Posterior vena cava (tissue), 2 donors: ENCODE results near the gene PAXX. TPM values are rescaled to one million over a fixed set of nuclear protein-coding genes. Genes with fewer than 3 reads are reported as not detected.

Experiments
- DNase-seq: peaks from one replicate; pipeline ENCODE4 v3.0.0-alpha.2; 2020; ENCODE audit warnings: low spot score
- intact Hi-C, 2 donors: fragments of 100-400 bp; cut with DNase I; formaldehyde crosslinking; loops; one replicate each; pipeline versions ENCODE4 v1.14.1 to v1.14.2; 2022 to 2023
- total RNA-seq, 2 donors: library from RNA; stranded (reverse); fragmentation: NEBNext Ultra II Directional; extraction: Animal tissue kit (Norgen Biotek cat#: 25700); gene quantifications; one replicate each; pipeline ENCODE4 v1.2.1, GENCODE V29; 2021
- donor health status: DM: yes; HTN: yes; CAD: no.
- donor health status: DM: yes; HTN: yes; CAD: no.

The PAXX gene
- total RNA-seq, 2 donors from 2014 or later = 23.1 to 25.4 TPM

GRCh38 chr9:136978073-136978864, 14.0 kb upstream of the PAXX start:
- intact Hi-C loops = no loop called here
- DNase-seq = peak; percentile 93

- DNase-seq = no peak
- intact Hi-C loops = no loop called here
These were observed 13.2 kb upstream of the PAXX start for GRCh38 chr9:136978865-136979544.

GRCh38 chr9:136979769-136980587, 12.2 kb upstream of the PAXX start:
- intact Hi-C loops = no loop called here

GRCh38 chr9:136980669-136981478, 11.3 kb upstream of the PAXX start:
- DNase-seq = no peak
- intact Hi-C loops = no loop called here

More at GRCh38 chr9:136979769-136980587, 12.2 kb upstream of the PAXX start:
- no peak for DNase-seq

GRCh38 chr9:136981588-136982231, 10.5 kb upstream of the PAXX start:
- intact Hi-C loops = no loop called here
- DNase-seq = no peak

GRCh38 chr9:136982232-136983051, 9.8 kb upstream of the PAXX start, which contains the start of gene LCNL1:
Gene LCNL1 (plus strand): TSS chr9:136982993. CDS start chr9:136983587, 594 bp downstream.
- intact Hi-C loops = no loop called here

GRCh38 chr9:136983167-136983566, 9.1 kb upstream of the PAXX start:
- intact Hi-C loops = no loop called here
- no peak for DNase-seq

More at GRCh38 chr9:136982232-136983051, 9.8 kb upstream of the PAXX start, which contains the start of gene LCNL1:
- no peak for DNase-seq

- no peak for DNase-seq
- intact Hi-C loops = no loop called here
These were observed 8.4 kb upstream of the PAXX start for GRCh38 chr9:136983656-136984314.

GRCh38 chr9:136984464-136985026, 7.7 kb upstream of the PAXX start:
- DNase-seq = no peak
- intact Hi-C loops = no loop called here

GRCh38 chr9:136985027-136985602, 7.1 kb upstream of the PAXX start:
- intact Hi-C loops = no loop called here
- no peak for DNase-seq

- DNase-seq = no peak
- intact Hi-C loops = no loop called here
These were observed 6.4 kb upstream of the PAXX start for GRCh38 chr9:136985853-136986252.

- intact Hi-C loops = no loop called here
- no peak for DNase-seq
These were observed 3.4 kb upstream of the PAXX start for GRCh38 chr9:136988872-136989271.

GRCh38 chr9:136990242-136990911, 1.8 kb upstream of the PAXX start:
- intact Hi-C loops = no loop called here
- DNase-seq = no peak

GRCh38 chr9:136992819-136993369, 672 bp downstream of the PAXX start:
- intact Hi-C loops = no loop called here
- no peak for DNase-seq

- intact Hi-C loops = no loop called here
- DNase-seq = no peak
These were observed 2.1 kb downstream of the PAXX start for GRCh38 chr9:136994180-136994887.
